GM21515 (cell line): Measurements from ENCODE around the gene CNKSR1.
"Not testable (repeated sequence)": the region's sequence is repeated elsewhere in the genome, so short reads cannot be mapped to it uniquely, and the experiment has no call there.

Source experiments
- ATAC-seq: cut with Tn5 transposase; IDR thresholded peaks from one replicate; pipeline ENCODE4 v1.9.1; 2021; ENCODE audit not compliant: unreplicated experiment

CNKSR1 gene

DNA sequence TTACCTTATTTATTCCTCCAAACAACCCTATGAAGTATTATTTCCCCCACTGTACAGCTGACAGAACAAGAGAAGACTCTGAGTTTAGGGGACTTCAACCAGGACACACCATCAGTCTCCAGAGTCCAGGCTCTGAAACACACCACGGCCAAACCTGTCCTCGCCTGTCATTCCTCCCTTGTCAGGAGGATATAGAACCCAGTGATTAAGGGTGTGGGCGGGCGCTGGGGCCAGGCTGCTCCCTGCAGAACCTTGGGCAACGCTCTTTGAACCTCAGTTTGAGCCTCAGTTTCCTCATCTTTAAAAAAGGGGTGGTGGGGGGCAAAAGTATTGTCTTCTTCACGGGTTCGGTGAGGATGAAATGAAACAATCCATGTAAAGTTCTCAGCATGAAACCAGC, 47.3 kb downstream of the CNKSR1 start:
- ATAC-seq, result no peak

DNA sequence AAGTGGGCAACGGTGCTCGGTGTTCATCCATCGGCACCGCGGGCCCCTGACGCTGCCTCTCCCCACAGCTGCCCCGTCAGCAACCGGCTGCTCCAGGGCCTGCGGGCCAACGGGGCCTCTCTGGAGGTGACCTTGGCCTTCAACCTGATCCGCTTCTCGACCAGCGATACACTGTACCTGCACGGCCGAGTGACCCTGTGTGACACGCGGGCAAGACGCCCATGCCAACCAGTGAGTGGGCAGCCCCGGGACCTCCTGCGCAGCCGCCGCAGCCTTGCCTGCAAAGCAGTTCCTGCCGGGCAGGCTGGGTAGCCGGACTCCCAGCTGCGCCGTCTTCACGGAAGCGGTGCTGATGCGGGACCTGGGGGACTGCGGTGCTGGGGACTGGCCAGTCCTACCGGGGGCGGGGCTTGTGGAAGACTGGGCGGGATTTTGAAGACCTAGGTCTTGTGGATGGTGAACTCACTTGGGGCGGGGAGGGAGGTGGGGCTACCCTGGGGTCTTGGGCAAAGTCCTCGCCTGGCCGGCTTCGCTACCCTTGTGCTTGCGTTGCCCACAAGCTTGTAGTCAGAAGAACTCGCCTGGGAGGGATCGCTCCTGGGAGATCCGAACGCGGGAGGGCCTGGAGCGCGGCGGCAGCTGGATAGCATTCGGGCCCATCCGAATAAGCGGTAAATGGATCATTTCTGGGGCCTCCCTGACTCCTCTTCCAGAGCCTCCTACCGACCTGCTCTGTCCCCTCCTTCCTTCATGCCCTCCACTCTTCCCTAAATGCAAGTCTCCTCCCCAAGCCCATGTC, 47.9 kb downstream of the CNKSR1 start:
- ATAC-seq, result no peak

DNA sequence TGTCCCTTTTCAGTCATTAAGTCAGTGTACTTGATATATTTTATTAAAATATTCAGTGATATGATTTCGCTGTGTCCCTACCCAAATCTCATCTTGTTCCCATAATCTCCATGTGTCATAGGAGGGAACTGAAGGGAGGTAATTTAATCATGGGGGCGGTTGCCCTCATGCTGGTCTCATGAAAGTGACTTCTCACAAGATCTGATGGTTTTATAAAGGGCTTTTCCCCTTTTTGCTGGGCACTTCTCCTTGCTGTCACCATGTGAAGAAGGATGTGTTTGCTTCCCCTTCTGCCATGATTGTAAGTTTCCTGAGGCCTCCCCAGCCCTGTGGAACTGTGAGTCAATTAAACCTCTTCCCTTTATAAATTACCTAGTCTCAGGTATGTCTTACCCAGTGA, 53.4 kb downstream of the CNKSR1 start:
- not testable (repeated sequence) for ATAC-seq

DNA sequence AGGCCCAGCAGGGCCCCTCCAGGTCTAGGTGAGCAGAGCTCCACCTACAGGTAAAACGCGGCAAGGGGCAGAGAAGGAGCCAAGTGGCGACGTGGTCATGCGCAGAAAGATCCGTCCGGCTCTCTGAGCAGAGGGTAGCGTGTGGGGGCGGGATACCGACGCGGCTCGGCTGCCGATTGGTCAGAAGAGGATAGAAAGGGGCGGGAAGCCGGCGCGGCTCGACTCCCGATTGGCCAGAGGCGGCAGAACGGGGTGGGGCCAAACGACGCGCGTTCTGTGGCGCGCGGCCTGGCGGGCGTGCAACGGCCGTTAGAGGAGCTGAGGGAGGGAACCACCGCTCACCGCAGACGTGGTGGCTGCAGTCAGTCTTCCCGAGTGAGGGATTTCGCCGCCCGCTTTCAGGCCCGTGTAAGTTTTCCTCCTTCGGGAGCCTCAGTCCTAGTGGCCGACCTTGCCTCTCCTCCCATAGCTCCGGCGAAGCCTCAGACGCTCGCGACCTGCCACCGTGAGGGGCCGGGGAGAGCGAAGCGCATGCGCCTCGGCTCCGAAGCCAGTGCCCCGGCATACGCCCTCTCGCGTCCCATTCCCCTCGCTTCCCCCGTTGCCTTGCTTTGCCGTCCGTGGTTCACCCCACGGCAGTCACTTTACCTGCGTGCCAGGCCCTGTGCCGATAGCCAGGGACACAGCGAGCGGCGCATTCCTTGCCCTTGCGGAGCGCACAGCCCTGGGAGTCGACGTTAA, 56.8 kb downstream of the CNKSR1 start, which contains the start of gene CEP85:
Gene CEP85 (plus strand): TSS at position 298 of the 741 bp plus-strand sequence. CDS start 5,584 bp downstream, outside the sequence.
- ATAC-seq, result peak; percentile 87

DNA sequence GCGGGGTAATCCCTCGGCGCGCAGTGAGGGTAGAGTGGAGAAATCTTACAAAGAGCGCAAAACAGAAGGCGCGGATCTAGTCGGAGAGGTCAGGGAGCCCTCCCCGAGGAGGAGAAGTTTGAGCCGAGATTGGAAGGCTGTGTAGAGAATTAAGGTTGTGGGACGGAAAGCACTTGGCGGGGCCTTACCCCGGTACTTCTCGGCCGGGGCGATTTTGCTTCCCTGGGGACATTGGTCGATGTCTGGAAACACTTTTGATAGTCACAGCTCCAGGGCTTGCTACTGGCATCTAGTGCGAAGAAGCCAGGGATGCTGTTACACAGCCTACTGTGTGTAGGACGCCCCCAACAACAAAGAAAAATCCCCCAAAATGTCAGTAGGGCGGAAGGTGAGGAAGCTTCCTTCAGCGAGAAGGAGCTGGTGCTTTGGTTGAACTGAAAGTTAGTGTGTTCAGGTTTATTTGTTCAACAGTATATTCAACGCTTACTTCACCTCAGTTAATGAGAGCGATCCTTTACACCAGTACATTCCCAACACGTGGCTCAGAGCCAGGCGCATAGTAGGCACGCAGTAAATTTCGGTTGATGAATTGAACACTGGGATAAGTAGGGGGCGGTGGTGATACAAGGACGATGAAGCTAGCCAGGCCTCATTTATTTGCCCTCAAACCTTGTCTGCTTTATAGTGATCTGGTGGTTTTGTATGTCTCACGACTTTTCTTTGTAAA, 57.5 kb downstream of the CNKSR1 start:
- ATAC-seq, result peak; percentile 2

DNA sequence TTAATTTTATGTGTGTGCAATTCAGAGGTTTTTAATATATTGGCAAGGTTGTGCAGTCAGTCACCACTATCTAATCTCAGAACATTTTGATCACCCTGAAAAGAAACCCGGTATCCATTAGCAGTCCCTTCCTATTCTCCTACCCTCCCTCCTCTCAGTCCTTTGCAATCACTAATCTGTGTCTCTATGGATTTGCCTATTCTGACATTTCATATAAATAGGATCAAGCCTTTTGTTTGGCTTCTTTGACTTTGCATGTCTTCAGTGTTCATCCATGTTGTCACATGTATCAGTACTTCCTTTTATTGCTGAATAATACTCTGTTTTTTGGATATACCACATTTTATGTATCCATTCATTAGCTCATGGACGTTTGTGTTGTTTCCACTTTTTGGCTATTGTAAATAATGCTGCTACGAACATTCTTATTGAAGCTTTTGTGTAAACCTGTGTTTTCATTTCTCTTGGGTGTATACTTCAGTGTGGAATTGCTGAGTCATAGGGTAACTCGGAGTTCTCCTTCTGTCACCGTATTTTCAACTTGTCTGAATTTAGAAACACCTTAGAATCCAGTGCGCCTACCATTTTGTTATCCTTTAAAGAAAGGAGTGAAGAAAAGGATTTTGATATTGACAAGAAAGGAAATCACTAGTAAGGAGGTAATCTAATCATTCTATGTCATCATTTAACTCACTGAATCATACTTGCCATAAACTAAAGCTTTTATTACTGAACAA, 60.1 kb downstream of the CNKSR1 start:
- no peak for ATAC-seq
